Glutamatergic neuron (in vitro differentiated cells): Measurements from ENCODE around the gene EIF5. TPM values are rescaled to one million over a fixed set of nuclear protein-coding genes. Genes with fewer than 3 reads are reported as not detected.
A peak's percentile ranks its signal among the peaks of the same experiment; 100 is the strongest.

Source experiments
- DNase-seq: peaks from one replicate; pipeline ENCODE4 v3.0.0; 2022
- H3K27ac Mint-ChIP-seq: one replicate; pipeline ENCODE4 v1.8.0; 2020; ENCODE audit warnings: mild to moderate bottlenecking, mixed read lengths, inconsistent platforms; ENCODE audit not compliant: unreplicated experiment
- H3K27me3 Mint-ChIP-seq: one replicate; pipeline ENCODE4 v1.8.0; 2020; ENCODE audit warnings: mild to moderate bottlenecking, moderate library complexity, mixed read lengths, inconsistent platforms; ENCODE audit not compliant: unreplicated experiment
- H3K36me3 Mint-ChIP-seq: one replicate; pipeline ENCODE4 v1.8.0; 2020; ENCODE audit warnings: mild to moderate bottlenecking, mixed read lengths, inconsistent platforms; ENCODE audit not compliant: unreplicated experiment
- H3K4me1 Mint-ChIP-seq: one replicate; pipeline ENCODE4 v1.8.0; 2020; ENCODE audit warnings: mild to moderate bottlenecking, low read depth, mixed read lengths, inconsistent platforms; ENCODE audit not compliant: unreplicated experiment
- H3K4me3 Mint-ChIP-seq: one replicate; pipeline ENCODE4 v1.8.0; 2020; ENCODE audit warnings: mild to moderate bottlenecking, mixed read lengths, inconsistent platforms; ENCODE audit not compliant: unreplicated experiment
- H3K9me3 Mint-ChIP-seq: one replicate; pipeline ENCODE4 v1.8.0; 2020; ENCODE audit warnings: mild to moderate bottlenecking, moderate library complexity, mixed read lengths, inconsistent platforms; ENCODE audit not compliant: unreplicated experiment
- total RNA-seq: library from RNA; stranded (reverse); fragmentation: NEBNext Ultra II Directional; extraction: Animal tissue kit (Norgen Biotek cat#: 25700); gene quantifications from one replicate; pipeline ENCODE4 v1.2.1, GENCODE V29; 2021; ENCODE audit not compliant: unreplicated experiment
- TF ChIP-seq, protein P1 (sequence below): fragments of 200-600 bp; sonication (generic); IDR thresholded peaks from one replicate; pipeline ENCODE4 v1.5.0; 2021; ENCODE audit not compliant: partially characterized antibody, unreplicated experiment

The EIF5 gene
- total RNA-seq, 1 donor from 2014 or later = 232 TPM

DNA sequence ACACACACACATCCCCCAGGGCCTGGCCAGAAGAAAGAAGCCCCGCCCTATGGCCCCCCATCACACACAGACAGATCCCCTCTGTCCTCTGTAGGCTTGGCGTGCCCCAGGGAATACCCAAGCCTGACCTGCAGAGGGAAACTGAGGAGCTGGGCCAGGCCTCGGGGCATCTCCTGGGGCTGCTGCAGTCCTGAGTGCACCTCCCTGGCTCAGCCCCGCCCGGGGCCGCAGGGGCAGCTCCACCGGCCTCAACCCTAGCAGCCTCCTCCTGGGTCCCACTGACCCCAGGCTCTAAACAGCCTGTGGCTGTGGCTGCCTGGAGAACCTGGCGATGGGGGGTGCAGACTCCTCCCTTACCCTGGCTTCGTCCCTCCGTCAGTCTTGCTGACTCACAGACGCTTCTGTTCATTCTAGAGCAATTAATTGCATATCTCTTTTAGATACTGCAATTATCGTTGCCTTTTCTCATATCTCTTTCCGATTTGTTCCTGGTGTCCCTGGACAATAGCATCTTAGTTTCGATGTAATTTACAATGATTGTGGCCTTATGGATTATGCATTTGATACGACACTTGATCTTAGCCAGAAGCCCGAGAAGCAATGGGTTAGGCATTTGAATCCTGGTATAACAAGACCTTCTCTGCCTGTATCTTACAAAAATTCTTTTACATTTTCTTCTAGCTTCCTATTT is 45.8 kb upstream of the EIF5 start:
- Mint-ChIP-seq H3K36me3 (peaks cover 4% of the 10 kb centered on the region), H3K4me1 (peaks cover 17% of the 10 kb centered on the region), H3K9me3 (peaks cover 8% of the 10 kb centered on the region), H3K27ac (no peak overlapping the region), H3K4me3 (no peak overlapping the region), H3K27me3 (peaks cover 10% of the 10 kb centered on the region)
- DNase-seq = no peak
- TF ChIP-seq, protein P1, sequence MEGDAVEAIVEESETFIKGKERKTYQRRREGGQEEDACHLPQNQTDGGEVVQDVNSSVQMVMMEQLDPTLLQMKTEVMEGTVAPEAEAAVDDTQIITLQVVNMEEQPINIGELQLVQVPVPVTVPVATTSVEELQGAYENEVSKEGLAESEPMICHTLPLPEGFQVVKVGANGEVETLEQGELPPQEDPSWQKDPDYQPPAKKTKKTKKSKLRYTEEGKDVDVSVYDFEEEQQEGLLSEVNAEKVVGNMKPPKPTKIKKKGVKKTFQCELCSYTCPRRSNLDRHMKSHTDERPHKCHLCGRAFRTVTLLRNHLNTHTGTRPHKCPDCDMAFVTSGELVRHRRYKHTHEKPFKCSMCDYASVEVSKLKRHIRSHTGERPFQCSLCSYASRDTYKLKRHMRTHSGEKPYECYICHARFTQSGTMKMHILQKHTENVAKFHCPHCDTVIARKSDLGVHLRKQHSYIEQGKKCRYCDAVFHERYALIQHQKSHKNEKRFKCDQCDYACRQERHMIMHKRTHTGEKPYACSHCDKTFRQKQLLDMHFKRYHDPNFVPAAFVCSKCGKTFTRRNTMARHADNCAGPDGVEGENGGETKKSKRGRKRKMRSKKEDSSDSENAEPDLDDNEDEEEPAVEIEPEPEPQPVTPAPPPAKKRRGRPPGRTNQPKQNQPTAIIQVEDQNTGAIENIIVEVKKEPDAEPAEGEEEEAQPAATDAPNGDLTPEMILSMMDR = no peak

DNA sequence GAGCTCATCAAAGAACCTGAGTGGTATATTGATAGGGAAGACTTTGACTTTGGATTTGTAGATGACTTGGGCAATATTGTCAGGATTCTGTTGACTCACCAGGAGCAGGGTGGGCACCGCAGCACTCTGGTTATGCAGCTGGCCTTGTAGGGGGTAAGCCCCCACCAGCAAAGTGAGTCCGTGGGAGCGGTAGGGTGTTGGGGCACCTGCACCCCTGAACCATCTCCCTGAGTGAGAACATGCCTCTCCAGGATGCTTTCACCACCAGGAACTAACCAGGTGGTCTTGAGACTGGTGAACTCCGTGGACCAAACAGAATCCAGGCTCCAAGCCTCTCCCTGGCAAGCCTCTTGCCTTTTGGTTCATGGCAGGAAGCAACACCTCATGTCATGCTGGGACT is 44.0 kb upstream of the EIF5 start:
- H3K4me3 Mint-ChIP-seq = no peak overlapping the region
- peaks cover 8% of the 10 kb centered on the region for H3K9me3 Mint-ChIP-seq
- peaks cover 10% of the 10 kb centered on the region for H3K27me3 Mint-ChIP-seq
- peaks cover 17% of the 10 kb centered on the region for H3K4me1 Mint-ChIP-seq
- TF ChIP-seq, protein P1 = no peak
- H3K36me3 Mint-ChIP-seq = no peaks in the 10 kb centered on the region
- H3K27ac Mint-ChIP-seq = no peak overlapping the region
- no peak for DNase-seq

DNA sequence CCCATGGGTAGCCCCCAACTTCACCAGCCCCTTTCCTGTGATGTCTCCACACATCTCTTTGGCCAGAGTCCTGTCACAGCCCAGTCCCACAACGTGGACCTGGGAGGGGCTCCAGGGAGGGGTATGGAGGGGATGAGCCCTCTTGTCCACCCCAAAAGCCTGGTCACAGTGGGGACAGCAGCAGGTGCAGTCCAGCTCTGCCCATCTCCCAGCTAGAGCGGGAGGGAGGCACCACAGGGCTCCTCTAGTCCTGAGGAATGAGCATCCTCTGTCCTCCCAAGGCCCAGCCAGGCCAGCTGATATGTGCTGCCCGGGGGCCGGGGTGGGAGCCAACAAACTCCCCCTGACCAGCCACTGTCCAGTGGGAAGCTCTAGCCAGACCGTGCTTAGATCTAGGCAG is 43.5 kb upstream of the EIF5 start:
- Mint-ChIP-seq H3K9me3 (peaks cover 8% of the 10 kb centered on the region), H3K4me1 (peaks cover 17% of the 10 kb centered on the region), H3K27me3 (peaks cover 10% of the 10 kb centered on the region), H3K27ac (no peak overlapping the region), H3K36me3 (no peaks in the 10 kb centered on the region), H3K4me3 (no peak overlapping the region)
- no peak for DNase-seq
- TF ChIP-seq, protein P1 = no peak

DNA sequence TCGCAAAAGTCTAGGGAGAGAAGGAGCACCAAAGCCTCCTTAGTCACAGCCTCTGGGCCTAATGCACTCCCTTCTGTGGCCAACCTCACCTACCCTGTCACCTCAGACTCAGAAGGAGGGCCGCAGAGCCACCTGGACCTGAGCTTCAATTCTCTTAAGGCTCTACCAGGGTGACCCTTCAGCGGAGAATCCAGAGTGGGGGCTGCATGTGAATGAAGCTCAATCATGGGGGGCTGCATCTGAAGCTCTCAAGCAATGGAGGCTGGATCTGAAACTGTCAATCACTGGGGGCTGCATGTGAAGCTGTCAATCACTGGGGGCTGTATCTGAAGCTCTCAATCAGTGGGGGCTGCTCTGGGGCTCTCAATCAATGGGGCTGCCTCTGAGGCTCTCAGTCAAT is 43.1 kb upstream of the EIF5 start:
- TF ChIP-seq, protein P1 = no peak
- Mint-ChIP-seq H3K9me3 (peaks cover 8% of the 10 kb centered on the region), H3K27me3 (peaks cover 10% of the 10 kb centered on the region), H3K36me3 (no peaks in the 10 kb centered on the region), H3K4me1 (peaks cover 17% of the 10 kb centered on the region), H3K4me3 (no peak overlapping the region), H3K27ac (no peak overlapping the region)
- no peak for DNase-seq

DNA sequence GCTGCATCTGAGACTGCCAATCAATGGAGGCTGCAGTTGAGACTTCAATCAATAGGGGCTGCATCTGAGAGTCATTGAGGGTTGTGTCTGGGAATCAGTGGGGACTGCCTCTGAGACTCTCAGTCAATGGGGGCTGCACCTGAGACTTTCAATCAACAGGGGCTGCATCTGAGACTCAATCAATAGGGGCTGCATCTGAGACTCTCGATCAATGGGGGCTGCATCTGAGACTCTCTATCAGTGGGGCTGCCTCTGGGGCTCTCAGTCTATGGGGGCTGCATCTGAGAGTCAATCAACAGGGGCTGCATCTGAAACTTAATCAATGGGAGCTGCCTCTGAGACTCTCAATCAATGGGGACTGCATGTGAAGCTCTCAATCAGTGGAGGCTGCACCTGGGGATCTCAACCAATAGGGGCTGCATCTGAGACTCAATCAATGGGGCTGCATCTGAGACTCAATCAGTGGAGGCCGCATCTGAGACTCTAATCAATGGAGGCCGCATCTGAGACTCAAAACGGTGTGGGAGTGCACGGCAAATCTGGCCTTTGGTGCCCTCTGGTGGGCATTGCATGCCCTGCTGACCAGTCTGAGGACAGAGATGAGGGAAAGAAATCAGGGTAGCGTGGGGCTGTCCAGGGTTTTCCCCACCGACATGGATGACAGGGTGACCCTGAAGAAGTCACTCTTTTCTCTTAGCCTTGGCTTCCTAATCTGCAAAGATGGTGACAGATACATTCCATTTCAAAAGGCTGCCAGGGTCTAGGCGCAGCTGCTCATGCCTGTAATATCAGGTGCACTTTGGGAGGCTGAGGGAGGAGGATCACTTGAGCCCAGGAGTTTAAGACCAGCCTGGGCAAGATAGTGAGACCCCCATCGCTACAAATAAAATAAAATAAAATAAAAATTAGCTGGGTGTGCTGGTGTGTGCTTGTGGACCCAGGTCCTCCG is 41.3 kb upstream of the EIF5 start:
- peak; percentile 93 for DNase-seq
- Mint-ChIP-seq H3K27ac (no peak overlapping the region), H3K27me3 (peaks cover 10% of the 10 kb centered on the region), H3K36me3 (no peaks in the 10 kb centered on the region), H3K9me3 (peaks cover 8% of the 10 kb centered on the region), H3K4me3 (no peak overlapping the region), H3K4me1 (peaks cover 15% of the 10 kb centered on the region)
- TF ChIP-seq, protein P1 = peak; percentile 91
